Endothelial cell of umbilical vein (primary cell): ENCODE data around the gene SKIC8. TPM values are rescaled to one million over a fixed set of nuclear protein-coding genes. Genes with fewer than 3 reads are reported as not detected.

ENCODE experiments used
- BruUV-seq: library from RNA; stranded (reverse); fragments of 400-500 nt; replicated peaks from 2 replicates; lab custom pipeline; 2021; lab: Mats Ljungman, UMichigan
- CTCF ChIA-PET: fragments of 300-600, 350-600 bp; sonication (Branson Sonifier 250); formaldehyde crosslinking; loops from one replicate; lab custom pipeline; 2021; ENCODE audit warnings: antibody characterized with exemption, inconsistent platforms; lab: Charles Lee
- POLR2A ChIA-PET: fragments of 300-600, 350-600 bp; sonication (Branson Sonifier 250); formaldehyde crosslinking; loops from one replicate; lab custom pipeline; 2021; ENCODE audit warnings: antibody characterized with exemption, inconsistent platforms; lab: Charles Lee
- DNase-seq: peaks from one replicate; pipeline ENCODE4 v3.0.0-alpha.2; 2011; ENCODE audit warnings: low read depth, low spot score
- FAIRE-seq: peaks from 2 replicates; lab custom pipeline; 2011; peaks lifted over from hg19 to GRCh38; lab: Jason Lieb, UNC
- H2AFZ ChIP-seq: 2 replicates; pipeline ENCODE4 v1.6.0; 2012; ENCODE audit warnings: low read depth, low read length, control low read depth, inconsistent platforms
- H3K27ac ChIP-seq: 2 replicates; pipeline ENCODE4 v1.5.1; 2011; ENCODE audit warnings: low read depth, mild to moderate bottlenecking, control low read depth, low read length, moderate library complexity; ENCODE audit not compliant: insufficient read depth
- H3K27me3 ChIP-seq, 2 experiments: 2 replicates each; pipeline versions ENCODE4 v1.6.0 to v1.6.1; 2011; ENCODE audit warnings: low read length in 2 of 2, mixed read lengths in 1 of 2; ENCODE audit not compliant: control insufficient read depth in 2 of 2, insufficient read depth in 2 of 2
- H3K36me3 ChIP-seq, 2 experiments: 2 replicates in 1 of 2; 3 replicates in 1 of 2; pipeline ENCODE4 v1.5.1; 2011; ENCODE audit warnings: low read length in 2 of 2, mild to moderate bottlenecking in 1 of 2, moderate library complexity in 1 of 2; ENCODE audit not compliant: control insufficient read depth in 2 of 2, insufficient read depth in 2 of 2; ENCODE audit errors: extremely low read depth in 1 of 2
- H3K4me1 ChIP-seq: 3 replicates; pipeline ENCODE4 v1.5.1; 2011; ENCODE audit warnings: mild to moderate bottlenecking, low read length; ENCODE audit not compliant: control insufficient read depth, insufficient read depth; ENCODE audit errors: extremely low read depth
- H3K4me2 ChIP-seq: 2 replicates; pipeline ENCODE4 v1.6.1; 2011; ENCODE audit warnings: low read length, control low read depth, mixed read lengths; ENCODE audit not compliant: insufficient read depth
- H3K4me3 ChIP-seq, 3 experiments: fragments of 200-600 bp in 1 of 3; sonication (generic), shearing (Covaris generic) in 1 of 3; replicated peaks in 1 of 3; 2 replicates each; pipeline ENCODE4 v1.5.1; 2011 to 2016; ENCODE audit warnings: control low read depth in 3 of 3, low read length in 3 of 3, mild to moderate bottlenecking in 2 of 3, inconsistent platforms in 1 of 3, low read depth in 1 of 3, moderate library complexity in 1 of 3; ENCODE audit not compliant: insufficient read depth in 1 of 3
- H3K79me2 ChIP-seq: 2 replicates; pipeline ENCODE4 v1.6.0; 2012; ENCODE audit warnings: low read length, inconsistent platforms; ENCODE audit not compliant: control insufficient read depth, insufficient read depth
- H3K9ac ChIP-seq: replicated peaks from 2 replicates; pipeline ENCODE3; 2011; ENCODE audit warnings: low read length, control low read depth; ENCODE audit not compliant: insufficient read depth; ENCODE audit errors: extremely low read depth
- H3K9me1 ChIP-seq: replicated peaks from 3 replicates; pipeline ENCODE4 v1.6.0; 2011; ENCODE audit warnings: mild to moderate bottlenecking, low read length; ENCODE audit not compliant: control insufficient read depth, insufficient read depth; ENCODE audit errors: extremely low read depth
- H3K9me3 ChIP-seq: replicated peaks from 2 replicates; pipeline ENCODE4 v1.5.1; 2012; ENCODE audit warnings: low read length, inconsistent platforms; ENCODE audit not compliant: control insufficient read depth, insufficient read depth
- H4K20me1 ChIP-seq: replicated peaks from 2 replicates; pipeline ENCODE3; 2011; ENCODE audit warnings: mild to moderate bottlenecking, low read length; ENCODE audit not compliant: control insufficient read depth, insufficient read depth; ENCODE audit errors: extremely low read depth
- CTCF ChIP-seq, 2 donors: IDR thresholded peaks; 1 replicate in 1 of 2; 2 replicates in 1 of 2; pipeline ENCODE4 v1.5.1; 2011; ENCODE audit warnings: low read length in 2 of 2, mild to moderate bottlenecking in 2 of 2, moderate library complexity in 2 of 2, control low read depth in 1 of 2, inconsistent platforms in 1 of 2, low read depth in 1 of 2; ENCODE audit not compliant: insufficient read depth in 1 of 2; ENCODE audit errors: extremely low read depth in 1 of 2
- FOS ChIP-seq: IDR thresholded peaks from 2 replicates; pipeline ENCODE4 v1.6.1; 2011; ENCODE audit warnings: mild to moderate bottlenecking, low read length, moderate library complexity, borderline replicate concordance; ENCODE audit not compliant: insufficient read depth
- GATA2 ChIP-seq: IDR thresholded peaks from 2 replicates; pipeline ENCODE4 v1.7.0; 2011; ENCODE audit warnings: low read depth, mild to moderate bottlenecking, moderate library complexity, mixed read lengths, low read length; ENCODE audit not compliant: insufficient read length, insufficient read depth
- JUN ChIP-seq: IDR thresholded peaks from 2 replicates; pipeline ENCODE4 v1.6.1; 2011; ENCODE audit warnings: borderline replicate concordance, low read depth; ENCODE audit not compliant: insufficient read length, insufficient read depth
- MAX ChIP-seq: IDR thresholded peaks from 2 replicates; pipeline ENCODE4 v1.6.1; 2011; ENCODE audit not compliant: insufficient read depth, insufficient read length
- MYC ChIP-seq: IDR thresholded peaks from one replicate; pipeline ENCODE4 v1.6.1; 2011; ENCODE audit warnings: mild to moderate bottlenecking, low read depth, low read length
- POLR2A ChIP-seq: IDR thresholded peaks from 2 replicates; pipeline ENCODE4 v1.6.1; 2012; ENCODE audit warnings: low read depth, mild to moderate bottlenecking, control low read depth, low read length
- POLR2AphosphoS5 ChIP-seq: IDR thresholded peaks from 2 replicates; pipeline ENCODE4 v1.6.1; 2012; ENCODE audit warnings: low read depth, mild to moderate bottlenecking, control low read depth, low read length, moderate library complexity; ENCODE audit not compliant: insufficient read depth
- dilution Hi-C: fragments of 300-500 bp; cut with MboI; formaldehyde crosslinking; loops from one replicate; pipeline ENCODE4 v1.15.0; 2019; ENCODE audit warnings: low sequenced_read_pairs; ENCODE audit not compliant: extremely low pct_ligation_motif_present
- intact Hi-C: fragments of 100-400 bp; cut with micrococcal nuclease; formaldehyde crosslinking; loops from one replicate; pipeline ENCODE4 v1.10.0; 2022
- polyA plus RNA-seq, 4 experiments: library from polyadenylated mRNA; depleted of rRNA in 3 of 4; stranded (reverse) in 3 of 4; unstranded in 1 of 4; fragments of >200 nt; gene quantifications; 2 replicates each; pipeline versions ENCODE4 v1.2.1 to v1.2.3, GENCODE V29; 2011 to 2012; ENCODE audit warnings: missing spikeins in 1 of 4
- total RNA-seq: library from RNA; stranded (reverse); gene quantifications from 2 replicates; pipeline ENCODE4 v1.2.3, GENCODE V29; 2021

Gene SKIC8
- total and polyA plus RNA-seq, 2 donors (not counting 3 experiments of a cell fraction or from before 2014, with no cell fraction given): 49.7 to 95.0 TPM

- Histone ChIP-seq H3K9me1 (no peaks in the 10 kb centered on the region), H3K4me2 (no peak overlapping the region), H3K36me3 (no peaks in the 10 kb centered on the region), H3K27ac (no peak overlapping the region), H3K79me2 (no peaks in the 10 kb centered on the region), H4K20me1 (no peaks in the 10 kb centered on the region), H3K9ac (no peak overlapping the region), H3K4me3 (no peak overlapping the region), H3K4me1 (no peaks in the 10 kb centered on the region), H3K27me3 (peaks cover 18 to 30% of the 10 kb centered on the region in 2 experiments), H2AFZ (no peak overlapping the region), H3K9me3 (no peaks in the 10 kb centered on the region)
- dilution Hi-C loops: no loop called here
- no peak for DNase-seq
- FAIRE-seq: no peak
- intact Hi-C loops: no loop called here
- CTCF ChIA-PET: interaction anchor here (1.8 to 2.5 kb wide), 2 partner anchors 18 to 75 kb away, joined by 4 to 9 read pairs; no protein-coding TSS in a partner anchor
- BruUV-seq: no TSS peak
- POLR2A ChIA-PET: no interaction called here
- TF ChIP-seq MYC: no peak
- no peak for TF ChIP-seq POLR2AphosphoS5
- TF ChIP-seq GATA2: no peak
- no peak for TF ChIP-seq FOS
- no peak for TF ChIP-seq MAX
- TF ChIP-seq JUN: no peak
- TF ChIP-seq POLR2A: no peak
- no peak for TF ChIP-seq CTCF (IDR thresholded peaks at IDR 0.05; ENCODE audit: extremely low read depth in 1 of 2, insufficient read depth in 1 of 2, low read depth in 1 of 2, low read length in 2 of 2)
These were observed 48.5 kb upstream of the SKIC8 start for GRCh38 chr15:78347586-78348543.
